Left renal pelvis (tissue), 4 donors: ENCODE measurements around the gene DENND5B. TPM values are rescaled to one million over a fixed set of nuclear protein-coding genes. Genes with fewer than 3 reads are reported as not detected.
A peak's percentile ranks its signal among the peaks of the same experiment; 100 is the strongest.
"Not testable (repeated sequence)": the region's sequence is repeated elsewhere in the genome, so short reads cannot be mapped to it uniquely, and the experiment has no call there.

Experiments used
- DNase-seq, 4 donors: peaks; one replicate each; pipeline ENCODE4 v3.0.0-alpha.2; 2013; ENCODE audit warnings: low read depth in 4 of 4, low spot score in 3 of 4
- polyA plus RNA-seq, 4 donors: library from polyadenylated mRNA; unstranded; fragments of 120-200 nt; gene quantifications; one replicate each; pipeline ENCODE4 v1.2.1, GENCODE V29; 2013; ENCODE audit not compliant: insufficient read length in 4 of 4

Gene DENND5B
- polyA plus RNA-seq: 10 to 100 TPM; 26.3 to 32.7 (median 29.8) TPM

DNA sequence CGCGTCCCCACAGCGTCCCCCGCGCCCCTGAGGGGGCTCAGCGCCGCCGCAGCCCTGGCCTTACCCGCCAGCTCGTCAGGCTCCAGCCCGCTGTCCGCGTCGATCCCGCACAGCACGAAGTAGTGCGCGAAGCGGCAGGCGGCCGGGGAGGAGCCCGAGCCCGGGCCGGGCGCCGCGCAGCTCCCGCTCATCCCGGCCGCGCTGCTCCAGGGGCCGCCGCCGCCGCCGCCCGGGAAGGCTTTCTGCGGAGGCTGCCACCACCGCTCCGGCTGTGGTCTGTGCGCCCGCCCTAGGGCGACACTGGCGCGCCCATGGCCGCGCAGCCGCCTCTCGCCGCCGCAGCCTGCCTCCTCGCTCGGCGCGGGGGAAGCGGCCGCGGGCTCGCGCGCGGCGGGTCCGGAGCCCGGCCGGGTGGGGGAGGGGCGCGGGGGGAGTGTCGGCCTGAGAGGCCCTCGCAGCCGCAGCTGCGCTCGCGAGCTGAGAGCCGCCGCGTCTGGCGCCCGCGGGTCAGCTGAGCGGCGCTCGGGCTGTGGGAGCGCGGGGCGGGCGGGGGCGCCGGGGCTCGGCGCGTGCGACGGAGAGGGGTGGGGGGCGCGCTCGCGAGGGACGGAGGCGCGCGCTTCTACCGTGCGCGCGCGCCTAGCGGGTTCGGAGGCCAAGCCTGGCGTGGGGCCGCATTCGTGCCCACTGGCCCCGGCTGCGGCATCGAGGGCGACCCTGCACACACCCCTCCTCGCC lies at the start of gene DENND5B:
Gene DENND5B (minus strand): TSS at position 495 of the 738 bp plus-strand sequence. CDS start 304 bp downstream, at position 191.
- peak in 2 of 4 donors; percentile 47 to 75 for DNase-seq

- no peak for DNase-seq
Observed at GRCh38 chr12:31634620-31635019, 43.7 kb upstream of the DENND5B start.

GRCh38 chr12:31633464-31633863 lies 42.5 kb upstream of the DENND5B start:
- no peak for DNase-seq

GRCh38 chr12:31631809-31632208 lies 40.9 kb upstream of the DENND5B start:
- no peak for DNase-seq

DNA sequence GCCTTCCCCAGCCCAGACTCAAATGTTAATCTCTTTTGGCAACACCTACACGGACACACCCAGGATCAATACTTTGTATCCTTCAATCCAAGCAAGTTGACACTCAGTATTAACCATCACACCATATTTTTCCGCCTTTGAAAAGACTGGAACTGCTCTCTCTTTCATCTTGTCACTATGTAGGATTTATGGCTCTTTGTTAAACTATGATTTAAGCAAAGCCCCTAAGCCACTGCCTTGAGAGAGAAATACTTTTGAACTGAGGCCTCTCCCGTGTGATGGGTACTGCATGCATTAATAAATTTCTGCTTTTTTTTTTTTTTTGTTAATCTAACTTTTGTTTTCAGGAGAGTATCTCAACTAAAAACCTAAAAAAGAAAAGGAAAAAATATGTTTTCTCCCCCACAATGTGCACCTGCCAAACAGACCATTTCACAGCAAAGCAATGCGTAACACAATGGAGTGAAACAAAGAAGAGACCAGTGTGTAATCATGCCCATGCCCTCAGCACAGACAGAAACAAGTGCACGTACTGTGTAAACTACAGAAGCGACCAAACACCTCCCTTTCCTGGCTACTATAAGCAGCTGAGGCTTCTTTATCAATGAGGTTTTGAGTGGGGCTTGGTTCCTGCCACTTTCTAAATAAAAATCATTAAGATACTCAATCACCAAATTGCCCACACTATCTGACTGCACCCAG lies 40.2 kb upstream of the DENND5B start:
- DNase-seq: no peak

GRCh38 chr12:31629756-31630732 lies 39.1 kb upstream of the DENND5B start:
- peak in 3 of 4 donors; percentile 62 to 77 (median 66) for DNase-seq

DNA sequence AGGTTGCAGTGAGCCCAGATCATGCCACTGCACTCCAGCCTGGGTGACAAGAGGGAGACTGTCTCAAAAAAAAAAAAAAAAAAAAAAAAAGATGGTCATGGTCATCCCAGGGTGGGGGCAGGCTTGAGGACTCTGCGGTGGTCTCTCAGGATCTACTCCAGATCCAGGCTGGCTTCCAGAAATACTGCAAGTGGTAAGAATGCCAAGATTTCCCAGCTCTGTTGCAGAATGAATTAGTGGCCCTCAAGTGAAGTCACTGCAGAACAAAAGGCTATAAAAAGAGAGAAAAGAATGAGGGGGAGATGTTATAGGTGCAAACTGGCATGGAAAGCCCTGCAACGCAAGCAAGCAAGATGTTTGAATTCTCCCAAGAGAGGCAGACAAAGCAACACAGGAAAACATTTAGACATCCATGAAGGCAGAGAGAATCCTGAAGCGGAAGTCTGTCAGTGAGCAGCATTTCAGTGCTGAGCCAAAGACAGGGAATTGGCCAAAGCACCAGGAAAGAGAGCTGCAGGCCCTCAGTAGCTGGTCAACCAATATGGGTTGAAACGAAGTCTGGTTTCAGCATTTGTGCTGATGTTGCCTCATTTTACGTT lies 36.6 kb upstream of the DENND5B start:
- no peak for DNase-seq

DNA sequence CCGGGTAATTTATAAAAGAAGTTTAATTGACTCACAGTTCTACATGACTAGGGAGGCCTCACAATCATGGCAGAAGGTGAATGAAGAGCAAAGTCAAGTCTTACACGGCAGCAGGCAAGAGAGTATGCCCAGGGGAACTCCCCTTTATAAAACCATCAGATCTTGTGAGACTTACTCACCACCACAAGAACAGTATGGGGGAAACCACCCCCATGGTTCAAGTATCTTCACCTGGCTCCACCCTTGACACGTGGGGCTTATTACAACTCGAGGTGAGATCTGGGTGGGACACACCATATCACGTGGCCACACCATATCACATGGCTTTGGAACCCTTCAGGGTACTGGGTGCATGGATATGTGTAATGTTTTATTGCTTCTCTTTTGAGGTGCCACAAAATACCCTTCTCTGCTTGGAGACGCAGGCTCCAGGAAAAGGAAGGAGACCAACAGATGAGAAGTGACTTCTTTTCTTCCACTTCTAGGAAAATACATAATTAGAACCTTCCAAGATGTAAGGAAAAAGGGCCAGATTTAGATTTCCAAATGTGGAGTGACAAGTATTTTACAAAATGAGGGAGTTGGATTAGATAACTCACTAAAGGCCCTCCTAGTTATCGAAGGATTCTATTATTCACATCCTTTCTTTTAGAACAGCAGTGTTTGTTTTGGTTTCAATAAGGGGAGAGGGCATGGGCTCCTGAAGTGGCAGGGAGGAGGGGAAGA lies 35.5 kb upstream of the DENND5B start:
- DNase-seq: no peak

GRCh38 chr12:31622038-31622437 lies 31.1 kb upstream of the DENND5B start:
- no peak for DNase-seq

DNA sequence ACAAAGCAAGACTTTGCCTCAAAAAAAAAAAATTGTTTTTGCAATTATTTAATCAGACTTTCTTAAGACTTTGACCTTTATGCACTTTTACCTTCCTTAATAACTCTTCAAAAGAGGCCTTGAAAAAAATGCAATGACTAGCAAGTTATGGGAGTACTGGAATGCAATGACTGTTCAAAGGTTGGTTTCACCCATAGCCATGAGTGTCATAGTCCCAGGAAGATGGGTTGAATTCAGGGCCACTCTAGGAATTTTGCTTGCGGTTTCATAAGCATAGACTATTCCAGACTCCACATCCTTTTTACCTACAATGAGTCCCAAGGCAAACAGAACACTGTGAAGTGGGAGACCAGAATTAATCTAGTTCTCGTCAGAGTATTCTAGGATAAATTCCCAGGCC lies 29.4 kb upstream of the DENND5B start:
- DNase-seq: no peak

DNA sequence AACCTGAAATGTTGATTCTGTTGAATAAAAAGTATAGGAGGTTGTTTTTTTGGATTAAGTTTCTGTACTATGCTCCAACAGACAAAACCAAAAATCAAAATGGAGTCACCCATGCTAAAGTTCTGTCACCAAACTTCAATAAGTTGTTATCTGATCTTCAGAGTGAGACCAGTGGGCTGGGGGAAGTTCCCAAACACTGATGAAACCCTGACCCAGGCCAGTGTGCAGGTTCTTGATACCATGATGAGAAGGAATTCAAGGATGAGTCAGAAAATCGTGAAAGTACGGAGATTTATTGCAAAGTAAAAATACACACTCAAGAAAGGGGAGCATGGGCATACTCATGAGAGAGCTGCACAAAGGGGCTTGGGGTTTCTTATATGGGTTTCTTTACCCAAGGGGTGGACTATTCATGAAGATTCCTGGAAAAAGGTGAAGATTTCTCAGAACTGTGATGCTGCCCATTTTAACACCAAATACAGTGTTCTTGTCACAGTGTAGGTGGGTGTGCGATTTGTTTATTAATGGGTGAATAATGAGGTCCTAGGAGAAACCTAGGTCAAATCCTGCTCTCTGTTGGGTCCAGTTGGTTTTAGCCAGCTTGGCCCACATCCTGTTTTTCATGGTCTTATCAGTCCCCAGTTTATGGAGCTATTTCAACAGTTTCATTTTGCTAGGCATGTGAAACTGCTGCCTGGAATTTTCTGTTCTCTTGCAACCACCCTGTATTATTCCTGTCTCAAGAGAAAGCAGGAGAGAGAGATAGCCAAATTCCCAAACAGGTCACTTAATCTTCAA lies 27.5 kb upstream of the DENND5B start:
- DNase-seq: no peak

DNA sequence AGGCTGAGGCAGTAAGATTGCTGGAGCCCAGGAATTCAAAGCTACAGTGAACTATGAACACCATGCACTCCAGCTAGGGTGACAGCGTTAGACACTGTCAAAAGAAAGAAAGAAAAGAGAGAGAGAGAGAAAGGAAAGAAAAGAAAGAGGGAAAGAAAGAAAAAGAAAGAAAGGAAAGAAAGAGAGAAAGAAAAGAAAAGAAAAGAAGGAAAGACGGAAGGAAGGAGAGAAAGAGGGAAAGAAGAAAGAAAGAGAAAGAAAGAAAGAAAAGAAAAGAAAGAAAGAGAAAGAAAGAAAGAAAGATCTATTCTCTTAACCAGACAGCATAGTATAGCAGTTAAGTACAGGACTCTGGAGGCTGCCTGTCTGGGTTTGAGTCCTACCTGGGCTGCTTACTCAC lies 21.9 kb upstream of the DENND5B start:
- DNase-seq: no peak

- DNase-seq: not testable (repeated sequence)
Observed at GRCh38 chr12:31608299-31608698, 17.4 kb upstream of the DENND5B start.

- no peak for DNase-seq
Observed at GRCh38 chr12:31605531-31605930, 14.6 kb upstream of the DENND5B start.

GRCh38 chr12:31603546-31604009 lies 12.6 kb upstream of the DENND5B start:
- DNase-seq: no peak

DNA sequence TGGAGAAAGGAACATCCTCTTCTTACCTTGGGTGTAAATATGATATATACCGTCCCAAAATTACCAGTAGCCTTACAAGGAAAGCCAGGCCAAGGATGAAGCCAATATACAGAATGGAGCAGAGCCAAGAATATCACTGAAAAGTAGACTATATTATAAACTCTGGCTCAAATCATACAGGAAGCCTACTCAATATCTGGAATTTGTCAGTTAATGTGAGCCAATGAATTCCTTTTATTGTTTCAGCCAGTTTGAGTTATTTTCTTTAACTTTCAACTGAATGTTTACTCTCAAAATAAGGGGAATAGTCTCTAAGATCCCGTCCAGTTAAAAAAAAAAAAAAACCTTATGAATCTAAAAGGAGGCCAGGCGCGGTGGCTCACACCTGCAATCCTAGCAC lies 9.8 kb upstream of the DENND5B start:
- no peak for DNase-seq

GRCh38 chr12:31600252-31600651 lies 9.3 kb upstream of the DENND5B start:
- no peak for DNase-seq

GRCh38 chr12:31599053-31599452 lies 8.1 kb upstream of the DENND5B start:
- DNase-seq: no peak

DNA sequence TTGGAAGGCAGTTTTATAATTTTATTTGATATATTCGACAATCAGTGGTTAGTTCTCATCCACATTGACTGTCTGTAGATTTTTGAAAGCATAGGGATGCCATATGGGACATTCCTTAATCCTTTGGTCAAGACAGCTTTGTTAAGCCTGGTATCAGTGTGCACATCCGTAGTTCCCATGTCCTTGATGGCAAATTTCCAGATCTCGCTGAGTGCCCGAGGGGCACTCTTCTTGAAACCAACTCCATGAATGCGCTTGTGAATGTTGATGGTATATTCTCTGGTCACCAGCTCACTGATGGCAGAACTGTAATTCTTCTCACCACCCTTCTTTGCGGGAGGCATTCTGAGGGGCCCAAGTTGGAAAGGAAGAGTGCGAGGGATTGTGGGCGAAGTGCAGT lies 6.1 kb upstream of the DENND5B start:
- no peak for DNase-seq
